ENCODE data around the gene SLC35A2.

DNA sequence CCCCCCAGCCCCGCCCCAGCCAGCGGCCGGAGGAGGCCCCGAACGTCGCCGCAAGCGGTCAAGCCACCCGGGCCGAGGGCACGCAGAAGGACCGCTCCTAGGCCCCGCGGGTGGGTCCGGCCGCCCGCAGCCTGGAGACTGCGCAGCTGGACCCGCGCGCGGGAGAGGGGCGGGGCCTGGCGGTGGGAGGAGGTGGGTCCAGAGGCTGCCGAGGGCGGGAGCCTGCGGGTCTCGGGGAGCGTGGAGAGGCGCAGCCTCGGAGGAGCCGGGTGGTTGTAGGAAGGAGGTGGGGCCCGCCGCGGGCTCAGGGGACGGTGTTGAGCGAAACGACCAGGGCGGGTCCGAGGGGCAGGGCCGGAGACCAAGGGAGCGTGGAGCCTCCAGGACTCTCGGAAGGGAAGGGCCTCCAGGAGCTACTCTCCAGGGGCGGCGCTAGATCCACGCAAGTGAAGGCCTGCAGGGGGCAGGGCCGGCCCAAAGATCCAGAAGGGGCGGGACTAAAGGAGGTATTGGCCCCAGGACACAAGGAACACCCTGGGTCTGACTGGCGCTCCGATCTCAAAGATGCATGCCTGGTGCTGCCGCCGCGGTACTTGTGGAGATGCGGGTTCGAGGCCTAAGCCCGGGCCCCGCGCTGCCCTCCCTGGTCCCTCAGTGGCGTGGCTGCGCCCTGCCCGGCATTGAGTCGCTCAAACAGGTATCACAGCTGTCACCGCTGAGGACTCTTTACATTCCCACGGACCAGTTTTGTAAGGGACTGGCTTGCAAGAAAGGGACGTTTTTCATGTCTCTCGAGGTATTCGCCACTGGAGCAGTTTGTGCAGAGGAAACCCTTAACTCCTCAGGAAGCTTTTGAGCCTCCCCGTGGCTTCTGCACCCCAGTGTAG lies 19.8 kb downstream of the SLC35A2 start:
- TF ChIP-seq, protein P1, sequence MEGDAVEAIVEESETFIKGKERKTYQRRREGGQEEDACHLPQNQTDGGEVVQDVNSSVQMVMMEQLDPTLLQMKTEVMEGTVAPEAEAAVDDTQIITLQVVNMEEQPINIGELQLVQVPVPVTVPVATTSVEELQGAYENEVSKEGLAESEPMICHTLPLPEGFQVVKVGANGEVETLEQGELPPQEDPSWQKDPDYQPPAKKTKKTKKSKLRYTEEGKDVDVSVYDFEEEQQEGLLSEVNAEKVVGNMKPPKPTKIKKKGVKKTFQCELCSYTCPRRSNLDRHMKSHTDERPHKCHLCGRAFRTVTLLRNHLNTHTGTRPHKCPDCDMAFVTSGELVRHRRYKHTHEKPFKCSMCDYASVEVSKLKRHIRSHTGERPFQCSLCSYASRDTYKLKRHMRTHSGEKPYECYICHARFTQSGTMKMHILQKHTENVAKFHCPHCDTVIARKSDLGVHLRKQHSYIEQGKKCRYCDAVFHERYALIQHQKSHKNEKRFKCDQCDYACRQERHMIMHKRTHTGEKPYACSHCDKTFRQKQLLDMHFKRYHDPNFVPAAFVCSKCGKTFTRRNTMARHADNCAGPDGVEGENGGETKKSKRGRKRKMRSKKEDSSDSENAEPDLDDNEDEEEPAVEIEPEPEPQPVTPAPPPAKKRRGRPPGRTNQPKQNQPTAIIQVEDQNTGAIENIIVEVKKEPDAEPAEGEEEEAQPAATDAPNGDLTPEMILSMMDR (IDR thresholded peaks at IDR 0.05) = peak; percentile 23 to 76 (median 60)
- no peak for TF ChIP-seq POLR2AphosphoS5 (IDR thresholded peaks at IDR 0.05)
- TF ChIP-seq POLR2A (IDR thresholded peaks at IDR 0.05) = peak in 1 of 4 donors; percentile 60
- TF ChIP-seq EP300 (IDR thresholded peaks at IDR 0.05) = no peak
